ENCODE measurements around the gene BAG3. TPM values are rescaled to one million over a fixed set of nuclear protein-coding genes. Genes with fewer than 3 reads are reported as not detected.
A peak's percentile ranks its signal among the peaks of the same experiment; 100 is the strongest.

The BAG3 gene
- polyA plus RNA-seq, 1 donor: 42.6 TPM

DNA sequence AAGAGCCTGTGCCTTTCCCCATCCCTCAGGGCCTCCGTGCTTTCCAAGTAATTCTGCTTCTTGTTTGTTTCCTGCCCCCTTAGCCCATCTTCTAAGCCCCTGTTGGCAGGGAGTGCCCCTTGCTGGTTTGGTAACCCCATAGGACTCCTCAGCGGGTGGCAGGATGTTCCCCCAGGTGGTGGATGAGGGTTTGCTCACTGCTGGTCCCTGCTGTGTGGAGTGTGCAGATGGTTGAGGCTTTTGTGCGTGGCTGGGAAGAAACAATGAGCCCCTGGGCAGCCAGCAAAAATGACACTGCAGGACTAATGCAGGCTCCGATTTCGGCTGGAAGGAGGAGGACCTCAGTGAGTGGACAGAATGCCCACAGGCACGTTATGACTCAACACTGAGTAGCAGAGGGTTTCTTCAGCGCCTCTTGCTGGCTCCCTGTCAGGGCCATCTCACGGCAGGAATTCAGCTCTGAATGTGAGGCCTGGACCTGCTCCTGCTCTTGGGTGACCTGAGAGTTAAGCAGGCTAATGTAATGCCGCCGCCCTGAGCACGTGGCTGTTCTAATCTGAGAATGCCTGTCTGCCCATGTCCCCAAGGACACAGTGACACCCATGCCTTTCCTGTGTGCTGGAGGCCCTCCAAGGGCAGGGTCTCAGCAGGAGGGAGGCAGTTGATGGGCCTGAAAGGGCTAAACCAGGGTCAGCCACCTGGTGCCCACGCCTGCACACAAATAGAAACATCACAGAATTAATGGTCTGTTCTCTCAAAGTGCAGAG, 16.6 kb downstream of the BAG3 start:
- DNase-seq (ENCODE audit: low read depth): no peak

- DNase-seq (ENCODE audit: low read depth): no peak
These were observed 17.3 kb downstream of the BAG3 start for GRCh38 chr10:119668461-119668860.

DNA sequence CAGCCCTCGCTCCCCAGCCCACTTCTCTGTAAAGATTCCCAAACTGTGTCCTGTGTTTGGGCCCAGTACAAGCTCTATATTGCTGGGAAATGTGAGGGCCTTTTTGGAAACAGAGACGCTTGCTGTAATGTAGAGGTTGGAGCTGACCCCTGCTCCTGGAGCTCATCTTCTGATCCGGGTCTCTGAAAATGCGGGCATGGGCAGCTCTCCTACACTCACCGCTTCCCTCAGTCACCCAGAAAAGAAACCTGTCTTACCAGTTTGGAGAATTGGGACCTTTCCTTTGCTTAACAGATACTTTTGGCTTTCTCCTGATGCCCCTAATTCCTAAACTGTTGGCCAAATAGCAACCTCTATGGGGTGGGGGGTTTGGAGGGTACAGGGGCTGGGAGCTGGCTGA, 18.2 kb downstream of the BAG3 start:
- DNase-seq (ENCODE audit: low read depth): no peak

- DNase-seq (ENCODE audit: low read depth): no peak
These were observed 18.9 kb downstream of the BAG3 start for GRCh38 chr10:119669975-119670640.

DNA sequence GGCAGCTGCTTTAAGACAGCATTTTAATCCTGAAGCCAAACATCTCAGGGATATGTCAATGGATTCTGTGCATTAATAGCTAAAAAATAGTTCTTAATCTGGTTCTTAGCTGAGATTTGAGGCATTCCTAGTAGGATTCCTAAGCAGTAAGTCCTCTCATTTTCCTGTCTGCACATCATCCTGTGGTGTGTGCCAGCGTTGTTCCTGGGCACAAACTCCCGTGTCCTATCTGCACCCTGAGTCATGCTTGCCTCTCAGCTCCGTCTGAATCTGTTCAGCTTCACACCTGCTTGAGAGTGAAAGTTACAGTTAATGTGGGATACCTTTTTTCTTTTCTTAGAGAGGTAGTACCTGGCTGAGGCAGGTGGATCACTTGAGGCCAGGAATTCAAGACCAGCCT, 19.5 kb downstream of the BAG3 start:
- no peak for DNase-seq (ENCODE audit: low read depth)

DNA sequence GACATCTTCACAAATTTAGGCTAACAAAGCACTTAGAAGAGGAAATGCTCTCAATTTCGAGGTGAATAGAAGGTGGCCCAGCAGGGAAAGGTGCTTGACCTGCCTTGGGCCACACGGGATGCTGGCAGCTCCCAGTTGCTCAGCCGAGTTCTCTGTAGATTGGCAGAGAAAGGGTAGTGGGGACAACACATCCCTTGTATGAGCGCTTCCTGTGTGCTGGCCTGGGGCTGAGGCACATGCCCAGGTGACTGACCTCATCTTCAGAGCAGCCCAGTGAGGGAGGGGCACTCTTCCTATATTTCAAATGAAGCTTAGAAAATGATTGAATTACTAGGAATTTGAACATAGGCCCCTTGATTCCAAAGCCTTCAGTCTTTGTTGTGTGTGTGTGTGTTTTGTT, 20.2 kb downstream of the BAG3 start:
- no peak for DNase-seq (ENCODE audit: low read depth)

- no peak for DNase-seq (ENCODE audit: low read depth)
These were observed 21.1 kb downstream of the BAG3 start for GRCh38 chr10:119672291-119672690.

DNA sequence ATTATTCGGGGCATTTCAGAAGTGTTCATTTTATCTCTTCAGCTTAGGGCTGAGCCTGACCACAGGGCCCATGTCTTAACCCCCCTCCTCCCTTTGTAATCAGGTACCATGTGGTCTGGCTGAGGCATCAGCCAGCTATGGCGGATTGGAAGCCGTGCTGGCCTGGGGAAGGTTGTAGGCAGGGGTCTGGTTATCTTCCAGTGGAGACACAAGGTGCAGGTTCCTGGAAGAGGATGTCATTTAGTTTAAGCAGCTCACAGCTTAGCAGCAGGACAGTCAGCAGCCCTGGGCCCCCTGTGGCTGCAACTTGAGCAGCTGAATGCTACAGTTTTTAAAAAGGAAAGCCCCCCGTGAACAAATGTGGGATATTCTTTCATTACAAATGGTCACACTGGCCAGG, 22.1 kb downstream of the BAG3 start:
- no peak for DNase-seq (ENCODE audit: low read depth)

DNA sequence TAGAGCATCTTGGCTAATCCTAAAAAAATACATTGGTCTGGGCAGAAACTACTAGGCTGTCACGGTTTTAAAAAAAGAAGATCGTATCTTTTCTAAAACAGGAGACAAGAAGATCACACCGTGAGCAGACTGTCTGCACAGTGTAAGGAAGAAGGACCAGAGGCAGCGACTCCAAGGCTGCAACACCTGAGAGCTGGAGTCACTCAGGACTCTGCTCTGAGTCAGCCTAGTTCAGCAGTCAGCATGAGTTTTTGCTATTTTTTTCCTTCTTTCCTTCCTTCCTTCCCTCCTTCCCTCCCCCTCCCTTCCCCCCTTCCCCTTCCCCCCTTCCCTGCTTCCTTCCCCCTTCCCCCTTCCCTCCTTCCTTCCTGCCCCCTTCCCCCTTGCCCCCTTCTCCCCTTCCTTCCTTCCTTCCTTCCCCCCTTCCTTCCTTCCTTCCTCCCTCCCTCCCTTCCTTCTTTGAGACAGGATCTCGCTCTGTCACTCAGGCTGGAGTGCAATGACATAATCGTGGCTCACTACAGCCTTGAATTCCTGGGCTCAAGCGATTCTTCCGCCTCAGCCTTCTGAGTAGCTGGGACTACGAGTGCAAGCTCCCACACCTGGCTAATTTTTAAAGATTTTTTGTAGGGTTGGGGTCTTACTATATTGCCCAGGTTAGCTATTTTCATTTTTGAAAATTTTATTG, 24.4 kb downstream of the BAG3 start:
- DNase-seq (ENCODE audit: low read depth): no peak

DNA sequence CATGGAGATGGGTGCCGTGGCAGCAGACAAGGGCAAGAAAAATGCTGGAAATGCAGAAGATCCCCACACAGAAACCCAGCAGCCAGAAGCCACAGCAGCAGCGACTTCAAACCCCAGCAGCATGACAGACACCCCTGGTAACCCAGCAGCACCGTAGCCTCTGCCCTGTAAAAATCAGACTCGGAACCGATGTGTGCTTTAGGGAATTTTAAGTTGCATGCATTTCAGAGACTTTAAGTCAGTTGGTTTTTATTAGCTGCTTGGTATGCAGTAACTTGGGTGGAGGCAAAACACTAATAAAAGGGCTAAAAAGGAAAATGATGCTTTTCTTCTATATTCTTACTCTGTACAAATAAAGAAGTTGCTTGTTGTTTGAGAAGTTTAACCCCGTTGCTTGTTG, 25.9 kb downstream of the BAG3 start:
- no peak for DNase-seq (ENCODE audit: low read depth)

DNA sequence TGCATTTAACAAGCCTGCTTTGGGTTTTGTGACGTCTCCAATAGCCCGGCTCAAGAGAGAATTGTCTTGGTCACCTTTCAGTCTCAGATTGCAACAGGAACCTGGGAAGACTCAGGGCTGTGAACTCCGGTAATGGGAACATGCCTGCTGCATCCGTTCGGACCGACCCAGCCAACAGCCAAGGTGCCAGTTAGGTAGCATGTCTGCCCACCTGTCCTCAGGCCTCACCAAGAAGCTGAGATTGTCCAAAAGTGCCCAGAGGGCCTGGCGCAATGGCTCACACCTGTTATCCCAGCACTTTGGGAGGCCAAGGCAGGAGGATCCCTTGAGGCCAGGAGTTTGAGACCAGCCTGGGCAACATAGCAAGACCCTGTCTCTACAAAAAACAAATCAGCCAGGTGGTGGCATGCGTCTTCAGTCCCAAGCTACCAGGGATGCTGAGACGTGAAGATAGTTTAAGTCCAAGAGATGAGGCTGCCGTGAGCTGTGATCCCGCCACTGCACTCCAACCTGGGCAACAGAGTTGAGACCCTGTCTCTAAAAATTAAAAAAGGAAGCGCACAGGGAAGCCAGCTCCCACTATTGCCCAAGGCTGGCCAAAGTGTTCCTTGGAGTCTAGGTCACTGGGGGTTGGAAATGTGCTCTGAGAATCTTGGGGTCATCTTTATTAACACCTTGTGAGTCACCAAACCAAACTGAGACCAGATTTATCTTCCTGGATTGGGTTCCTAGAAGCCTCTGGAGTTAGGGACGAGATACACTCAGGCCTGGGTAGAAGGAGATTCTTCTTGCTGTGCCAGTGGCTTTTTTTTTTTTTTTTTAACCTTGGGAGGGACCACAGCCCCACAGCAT, 26.9 kb downstream of the BAG3 start:
- DNase-seq (ENCODE audit: low read depth): no peak

DNA sequence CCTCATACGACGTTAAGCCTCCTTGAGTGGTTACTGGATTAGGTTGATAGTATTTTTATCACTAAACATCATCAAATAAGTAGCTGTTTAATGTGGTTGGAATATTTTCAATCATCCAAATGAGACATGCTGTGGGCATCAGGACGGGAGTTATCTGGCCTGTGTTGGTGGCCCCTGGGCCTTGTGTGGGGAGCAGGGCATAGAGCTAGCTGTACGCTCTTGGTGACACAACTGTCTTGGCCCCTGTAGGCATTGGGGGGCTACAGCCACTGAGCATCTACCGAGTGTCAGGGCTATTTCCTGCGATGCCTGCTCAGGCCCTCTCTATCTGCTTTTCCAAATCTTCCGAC, 28.3 kb downstream of the BAG3 start:
- no peak for DNase-seq (ENCODE audit: low read depth)

DNA sequence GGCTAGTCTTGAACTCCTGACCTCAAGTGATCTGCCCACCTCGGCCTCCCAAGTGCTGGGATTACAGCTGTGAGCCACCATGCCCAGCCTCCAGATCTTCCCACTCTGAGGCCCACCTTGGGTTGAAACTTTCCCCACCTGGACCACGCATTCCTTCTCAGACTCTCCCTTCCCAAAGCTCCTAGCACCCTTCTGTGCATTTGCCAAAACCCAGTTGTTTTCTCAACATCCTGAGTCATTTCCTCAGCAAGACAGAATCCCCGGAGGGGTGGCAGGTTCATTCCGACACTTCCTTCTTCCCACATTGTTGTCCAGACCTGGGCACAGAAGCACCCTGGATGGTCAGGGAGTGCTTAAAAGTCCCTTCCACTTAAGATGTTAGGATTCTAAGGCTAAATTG, 28.9 kb downstream of the BAG3 start:
- DNase-seq (ENCODE audit: low read depth): no peak

- no peak for DNase-seq (ENCODE audit: low read depth)
These were observed 29.5 kb downstream of the BAG3 start for GRCh38 chr10:119680650-119681081.

DNA sequence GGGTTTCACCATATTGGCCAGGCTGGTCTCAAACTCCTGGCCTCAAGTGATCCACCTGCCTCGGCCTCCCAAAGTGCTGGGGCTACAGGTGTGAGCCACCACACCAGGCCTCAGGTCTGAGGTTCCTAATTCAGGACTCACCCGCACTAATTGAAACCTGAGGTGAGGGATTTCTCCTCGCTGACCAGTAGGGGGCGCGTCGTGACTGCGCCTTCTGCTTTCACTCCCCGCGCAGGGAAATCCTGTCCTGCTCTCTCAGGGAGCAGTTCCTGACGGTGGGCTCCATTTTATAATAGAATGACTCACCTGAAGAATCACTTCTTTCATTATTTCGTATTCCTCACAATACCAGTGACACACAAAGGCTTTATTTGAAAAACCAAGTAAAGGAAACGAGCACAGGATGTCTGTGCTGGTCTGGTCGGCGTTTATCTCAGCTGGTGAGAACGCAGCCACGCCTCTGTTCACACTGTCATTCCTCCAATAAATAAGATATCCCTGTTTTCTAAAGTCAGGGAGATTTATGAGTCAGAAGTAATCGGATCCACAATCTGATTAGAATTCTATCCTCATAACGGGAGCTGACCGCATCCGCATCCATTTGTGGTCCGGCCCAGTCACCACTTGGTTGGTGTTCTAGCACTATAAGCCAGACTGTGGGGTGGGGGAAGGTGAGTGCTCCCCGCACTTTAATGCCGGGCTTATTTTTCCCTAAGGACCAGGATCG, 35.4 kb downstream of the BAG3 start:
- peak; percentile 43 for DNase-seq (ENCODE audit: low read depth)

- DNase-seq (ENCODE audit: low read depth): no peak
These were observed 36.2 kb downstream of the BAG3 start for GRCh38 chr10:119687192-119688032.

GRCh38 chr10:119688033-119688508, 36.9 kb downstream of the BAG3 start:
- no peak for DNase-seq (ENCODE audit: low read depth)

DNA sequence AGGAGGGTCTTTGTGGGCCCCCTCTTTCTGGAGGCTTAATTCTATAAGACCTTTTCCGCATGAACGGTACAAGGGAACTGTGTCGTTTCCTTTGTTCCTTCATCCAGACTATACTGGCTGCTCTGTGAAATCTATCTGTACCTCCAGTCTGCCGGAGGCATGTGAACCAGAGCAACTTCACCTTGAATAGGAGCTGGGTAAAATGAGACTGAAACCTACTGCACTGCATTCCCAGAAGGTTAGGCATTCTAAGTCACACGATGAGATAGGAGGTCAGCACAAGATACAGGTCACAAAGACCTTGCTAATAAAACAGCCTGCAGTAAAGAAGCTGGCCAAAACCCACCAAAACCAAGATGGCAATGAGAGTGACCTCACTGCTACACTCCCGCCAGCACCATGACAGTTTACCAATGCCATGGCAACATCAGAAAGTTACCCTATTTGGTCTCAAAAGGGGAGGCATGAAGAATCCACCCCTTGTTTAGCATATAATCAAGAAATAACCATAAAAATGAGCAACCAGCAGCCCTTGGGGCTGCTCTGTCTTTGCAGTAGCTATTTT, 37.9 kb downstream of the BAG3 start:
- no peak for DNase-seq (ENCODE audit: low read depth)

GRCh38 chr10:119691726-119692125, 40.5 kb downstream of the BAG3 start:
- no peak for DNase-seq (ENCODE audit: low read depth)

Data from forelimb muscle (tissue), 1 donor.